GM21526 (cell line): ENCODE data around the gene EMC10.
"Not testable (repeated sequence)": the region's sequence is repeated elsewhere in the genome, so short reads cannot be mapped to it uniquely, and the experiment has no call there.

Source experiments
- ATAC-seq: cut with Tn5 transposase; IDR thresholded peaks from one replicate; pipeline ENCODE4 v1.9.1; 2021; ENCODE audit warnings: moderate library complexity; ENCODE audit not compliant: unreplicated experiment, low FRiP score

Gene EMC10

GRCh38 chr19:50450369-50451222 lies 25.7 kb upstream of the EMC10 start:
- no peak for ATAC-seq

GRCh38 chr19:50451223-50451534 lies 25.1 kb upstream of the EMC10 start:
- ATAC-seq = no peak

- no peak for ATAC-seq
Observed at GRCh38 chr19:50453243-50453642, 23.1 kb upstream of the EMC10 start.

GRCh38 chr19:50455992-50456391 lies 20.3 kb upstream of the EMC10 start:
- no peak for ATAC-seq

GRCh38 chr19:50457300-50457699 lies 19.0 kb upstream of the EMC10 start:
- ATAC-seq = no peak

GRCh38 chr19:50458396-50459066 lies 17.8 kb upstream of the EMC10 start:
- no peak for ATAC-seq

GRCh38 chr19:50459067-50459456 lies 17.2 kb upstream of the EMC10 start:
- ATAC-seq = no peak

- no peak for ATAC-seq
Observed at GRCh38 chr19:50459638-50460037, 16.7 kb upstream of the EMC10 start.

GRCh38 chr19:50460161-50460765 lies 16.0 kb upstream of the EMC10 start:
- no peak for ATAC-seq

- ATAC-seq = no peak
Observed at GRCh38 chr19:50461066-50461875, 15.0 kb upstream of the EMC10 start.

GRCh38 chr19:50462970-50463369 lies 13.3 kb upstream of the EMC10 start:
- no peak for ATAC-seq

GRCh38 chr19:50464348-50464747 lies 12.0 kb upstream of the EMC10 start:
- no peak for ATAC-seq

- no peak for ATAC-seq
Observed at GRCh38 chr19:50465000-50465399, 11.3 kb upstream of the EMC10 start.

- ATAC-seq = no peak
Observed at GRCh38 chr19:50465986-50466705, 10.2 kb upstream of the EMC10 start.

- no peak for ATAC-seq
Observed at GRCh38 chr19:50466706-50467039, 9.6 kb upstream of the EMC10 start.

GRCh38 chr19:50467566-50467965 lies 8.7 kb upstream of the EMC10 start:
- no peak for ATAC-seq

- no peak for ATAC-seq
Observed at GRCh38 chr19:50468818-50469217, 7.5 kb upstream of the EMC10 start.

GRCh38 chr19:50473336-50473735 lies 3.0 kb upstream of the EMC10 start:
- ATAC-seq = not testable (repeated sequence)

- ATAC-seq = no peak
Observed at GRCh38 chr19:50475101-50475568, 1.2 kb upstream of the EMC10 start.

GRCh38 chr19:50475736-50476223 lies 527 bp upstream of the EMC10 start:
- ATAC-seq = no peak
